Stimulated activated CD8-positive, alpha-beta memory T cell treated with anti-CD3 and anti-CD28 coated beads, Interleukin-15, amount 100 ng/mL, for 48 hours (primary cell): ENCODE measurements around the gene EIF3CL.
"Not testable (repeated sequence)": the region's sequence is repeated elsewhere in the genome, so short reads cannot be mapped to it uniquely, and the experiment has no call there.

Experiments
- DNase-seq, 2 donors: peaks; one replicate each; pipeline ENCODE4 v3.0.0-alpha.2; 2020; ENCODE audit warnings: low read depth in 2 of 2

Gene EIF3CL

GRCh38 chr16:28364268-28365173 is 39.1 kb downstream of the EIF3CL start:
- not testable (repeated sequence) for DNase-seq

- not testable (repeated sequence) for DNase-seq
These were observed 40.2 kb downstream of the EIF3CL start, which contains the start of gene NPIPB6 for GRCh38 chr16:28363408-28363807. NPIPB6 (minus strand) TSS chr16:28363508; CDS start chr16:28362822, 686 bp downstream.

GRCh38 chr16:28362600-28362999 is 41.0 kb downstream of the EIF3CL start:
- not testable (repeated sequence) for DNase-seq

GRCh38 chr16:28338230-28338629 is 65.4 kb downstream of the EIF3CL start:
- DNase-seq, result not testable (repeated sequence)

- DNase-seq, result not testable (repeated sequence)
These were observed 66.5 kb downstream of the EIF3CL start for GRCh38 chr16:28336940-28337710.

- DNase-seq, result not testable (repeated sequence)
These were observed 68.0 kb downstream of the EIF3CL start for GRCh38 chr16:28335678-28336077.

- DNase-seq, result not testable (repeated sequence)
These were observed 71.0 kb downstream of the EIF3CL start for GRCh38 chr16:28332632-28333031.

- not testable (repeated sequence) for DNase-seq
These were observed 72.7 kb downstream of the EIF3CL start for GRCh38 chr16:28330981-28331380.

GRCh38 chr16:28330232-28330631 is 73.4 kb downstream of the EIF3CL start:
- DNase-seq, result not testable (repeated sequence)
